Endothelial cell of umbilical vein (primary cell): ENCODE measurements around the gene MATK. TPM values are rescaled to one million over a fixed set of nuclear protein-coding genes. Genes with fewer than 3 reads are reported as not detected.

ENCODE experiments used
- BruUV-seq: library from RNA; stranded (reverse); fragments of 400-500 nt; replicated peaks from 2 replicates; lab custom pipeline; 2021; lab: Mats Ljungman, UMichigan
- CTCF ChIA-PET: fragments of 300-600, 350-600 bp; sonication (Branson Sonifier 250); formaldehyde crosslinking; loops from one replicate; lab custom pipeline; 2021; ENCODE audit warnings: antibody characterized with exemption, inconsistent platforms; lab: Charles Lee
- POLR2A ChIA-PET: fragments of 300-600, 350-600 bp; sonication (Branson Sonifier 250); formaldehyde crosslinking; loops from one replicate; lab custom pipeline; 2021; ENCODE audit warnings: antibody characterized with exemption, inconsistent platforms; lab: Charles Lee
- DNase-seq: peaks from one replicate; pipeline ENCODE4 v3.0.0-alpha.2; 2011; ENCODE audit warnings: low read depth, low spot score
- FAIRE-seq: peaks from 2 replicates; lab custom pipeline; 2011; peaks lifted over from hg19 to GRCh38; lab: Jason Lieb, UNC
- H2AFZ ChIP-seq: 2 replicates; pipeline ENCODE4 v1.6.0; 2012; ENCODE audit warnings: low read depth, low read length, control low read depth, inconsistent platforms
- H3K27ac ChIP-seq: 2 replicates; pipeline ENCODE4 v1.5.1; 2011; ENCODE audit warnings: low read depth, mild to moderate bottlenecking, control low read depth, low read length, moderate library complexity; ENCODE audit not compliant: insufficient read depth
- H3K27me3 ChIP-seq, 2 experiments: 2 replicates each; pipeline versions ENCODE4 v1.6.0 to v1.6.1; 2011; ENCODE audit warnings: low read length in 2 of 2, mixed read lengths in 1 of 2; ENCODE audit not compliant: control insufficient read depth in 2 of 2, insufficient read depth in 2 of 2
- H3K36me3 ChIP-seq, 2 experiments: 2 replicates in 1 of 2; 3 replicates in 1 of 2; pipeline ENCODE4 v1.5.1; 2011; ENCODE audit warnings: low read length in 2 of 2, mild to moderate bottlenecking in 1 of 2, moderate library complexity in 1 of 2; ENCODE audit not compliant: control insufficient read depth in 2 of 2, insufficient read depth in 2 of 2; ENCODE audit errors: extremely low read depth in 1 of 2
- H3K4me1 ChIP-seq: 3 replicates; pipeline ENCODE4 v1.5.1; 2011; ENCODE audit warnings: mild to moderate bottlenecking, low read length; ENCODE audit not compliant: control insufficient read depth, insufficient read depth; ENCODE audit errors: extremely low read depth
- H3K4me2 ChIP-seq: 2 replicates; pipeline ENCODE4 v1.6.1; 2011; ENCODE audit warnings: low read length, control low read depth, mixed read lengths; ENCODE audit not compliant: insufficient read depth
- H3K4me3 ChIP-seq, 3 experiments: fragments of 200-600 bp in 1 of 3; sonication (generic), shearing (Covaris generic) in 1 of 3; replicated peaks in 1 of 3; 2 replicates each; pipeline ENCODE4 v1.5.1; 2011 to 2016; ENCODE audit warnings: control low read depth in 3 of 3, low read length in 3 of 3, mild to moderate bottlenecking in 2 of 3, inconsistent platforms in 1 of 3, low read depth in 1 of 3, moderate library complexity in 1 of 3; ENCODE audit not compliant: insufficient read depth in 1 of 3
- H3K79me2 ChIP-seq: 2 replicates; pipeline ENCODE4 v1.6.0; 2012; ENCODE audit warnings: low read length, inconsistent platforms; ENCODE audit not compliant: control insufficient read depth, insufficient read depth
- H3K9ac ChIP-seq: replicated peaks from 2 replicates; pipeline ENCODE3; 2011; ENCODE audit warnings: low read length, control low read depth; ENCODE audit not compliant: insufficient read depth; ENCODE audit errors: extremely low read depth
- H3K9me1 ChIP-seq: replicated peaks from 3 replicates; pipeline ENCODE4 v1.6.0; 2011; ENCODE audit warnings: mild to moderate bottlenecking, low read length; ENCODE audit not compliant: control insufficient read depth, insufficient read depth; ENCODE audit errors: extremely low read depth
- H3K9me3 ChIP-seq: replicated peaks from 2 replicates; pipeline ENCODE4 v1.5.1; 2012; ENCODE audit warnings: low read length, inconsistent platforms; ENCODE audit not compliant: control insufficient read depth, insufficient read depth
- H4K20me1 ChIP-seq: replicated peaks from 2 replicates; pipeline ENCODE3; 2011; ENCODE audit warnings: mild to moderate bottlenecking, low read length; ENCODE audit not compliant: control insufficient read depth, insufficient read depth; ENCODE audit errors: extremely low read depth
- CTCF ChIP-seq, 2 donors: IDR thresholded peaks; 1 replicate in 1 of 2; 2 replicates in 1 of 2; pipeline ENCODE4 v1.5.1; 2011; ENCODE audit warnings: low read length in 2 of 2, mild to moderate bottlenecking in 2 of 2, moderate library complexity in 2 of 2, control low read depth in 1 of 2, inconsistent platforms in 1 of 2, low read depth in 1 of 2; ENCODE audit not compliant: insufficient read depth in 1 of 2; ENCODE audit errors: extremely low read depth in 1 of 2
- EZH2 ChIP-seq: IDR thresholded peaks from 2 replicates; pipeline ENCODE4 v1.6.1; 2012; ENCODE audit warnings: borderline replicate concordance, low read depth, mild to moderate bottlenecking, moderate library complexity, low read length, inconsistent platforms; ENCODE audit not compliant: severe bottlenecking
- FOS ChIP-seq: IDR thresholded peaks from 2 replicates; pipeline ENCODE4 v1.6.1; 2011; ENCODE audit warnings: mild to moderate bottlenecking, low read length, moderate library complexity, borderline replicate concordance; ENCODE audit not compliant: insufficient read depth
- GATA2 ChIP-seq: IDR thresholded peaks from 2 replicates; pipeline ENCODE4 v1.7.0; 2011; ENCODE audit warnings: low read depth, mild to moderate bottlenecking, moderate library complexity, mixed read lengths, low read length; ENCODE audit not compliant: insufficient read length, insufficient read depth
- JUN ChIP-seq: IDR thresholded peaks from 2 replicates; pipeline ENCODE4 v1.6.1; 2011; ENCODE audit warnings: borderline replicate concordance, low read depth; ENCODE audit not compliant: insufficient read length, insufficient read depth
- MAX ChIP-seq: IDR thresholded peaks from 2 replicates; pipeline ENCODE4 v1.6.1; 2011; ENCODE audit not compliant: insufficient read depth, insufficient read length
- MYC ChIP-seq: IDR thresholded peaks from one replicate; pipeline ENCODE4 v1.6.1; 2011; ENCODE audit warnings: mild to moderate bottlenecking, low read depth, low read length
- POLR2A ChIP-seq: IDR thresholded peaks from 2 replicates; pipeline ENCODE4 v1.6.1; 2012; ENCODE audit warnings: low read depth, mild to moderate bottlenecking, control low read depth, low read length
- POLR2AphosphoS5 ChIP-seq: IDR thresholded peaks from 2 replicates; pipeline ENCODE4 v1.6.1; 2012; ENCODE audit warnings: low read depth, mild to moderate bottlenecking, control low read depth, low read length, moderate library complexity; ENCODE audit not compliant: insufficient read depth
- dilution Hi-C: fragments of 300-500 bp; cut with MboI; formaldehyde crosslinking; loops from one replicate; pipeline ENCODE4 v1.15.0; 2019; ENCODE audit warnings: low sequenced_read_pairs; ENCODE audit not compliant: extremely low pct_ligation_motif_present
- intact Hi-C: fragments of 100-400 bp; cut with micrococcal nuclease; formaldehyde crosslinking; loops from one replicate; pipeline ENCODE4 v1.10.0; 2022
- polyA plus RNA-seq, 4 experiments: library from polyadenylated mRNA; depleted of rRNA in 3 of 4; stranded (reverse) in 3 of 4; unstranded in 1 of 4; fragments of >200 nt; gene quantifications; 2 replicates each; pipeline versions ENCODE4 v1.2.1 to v1.2.3, GENCODE V29; 2011 to 2012; ENCODE audit warnings: missing spikeins in 1 of 4
- total RNA-seq: library from RNA; stranded (reverse); gene quantifications from 2 replicates; pipeline ENCODE4 v1.2.3, GENCODE V29; 2021

Gene MATK
- total and polyA plus RNA-seq, 2 donors (not counting 3 experiments of a cell fraction or from before 2014, with no cell fraction given) = not detected

- Histone ChIP-seq H3K9me3 (no peaks in the 10 kb centered on the region), H3K79me2 (no peaks in the 10 kb centered on the region), H2AFZ (no peak overlapping the region), H3K27ac (no peak overlapping the region), H3K9ac (no peak overlapping the region), H3K36me3 (no peaks in the 10 kb centered on the region), H3K4me1 (no peaks in the 10 kb centered on the region), H3K27me3 (no peaks in the 10 kb centered on the region), H3K4me2 (no peak overlapping the region), H3K9me1 (no peaks in the 10 kb centered on the region), H4K20me1 (no peaks in the 10 kb centered on the region), H3K4me3 (no peak overlapping the region)
- intact Hi-C loops (no loop called here), dilution Hi-C loops (no loop called here)
- CTCF ChIA-PET = no interaction called here
- DNase-seq (no peak), FAIRE-seq (no peak)
- POLR2A ChIA-PET = no interaction called here
- no peak for TF ChIP-seq MAX
- no TSS peak for BruUV-seq
Observed at GRCh38 chr19:3737487-3738205, 48.5 kb downstream of the MATK start.

GRCh38 chr19:3736106-3736724 is 50.0 kb downstream of the MATK start:
- no peak overlapping the region for H2AFZ ChIP-seq
- H3K9me3 ChIP-seq = no peaks in the 10 kb centered on the region
- FAIRE-seq = no peak
- dilution Hi-C loops = no loop called here
- H3K27me3 ChIP-seq = no peaks in the 10 kb centered on the region
- no peaks in the 10 kb centered on the region for H3K4me1 ChIP-seq
- no peak for DNase-seq
- CTCF ChIA-PET = no interaction called here
- H3K79me2 ChIP-seq = no peaks in the 10 kb centered on the region
- H3K9me1 ChIP-seq = no peaks in the 10 kb centered on the region
- TF ChIP-seq EZH2 (no peak), MAX (no peak), MYC (no peak), POLR2A (no peak), GATA2 (no peak), POLR2AphosphoS5 (no peak), CTCF (IDR thresholded peaks at IDR 0.05; ENCODE audit: extremely low read depth in 1 of 2, insufficient read depth in 1 of 2, low read depth in 1 of 2, low read length in 2 of 2) (no peak), JUN (no peak), FOS (no peak)
- no peak overlapping the region for H3K27ac ChIP-seq
- no peaks in the 10 kb centered on the region for H3K36me3 ChIP-seq
- H3K9ac ChIP-seq = no peak overlapping the region
- no peak overlapping the region for H3K4me2 ChIP-seq
- no peak overlapping the region for H3K4me3 ChIP-seq
- BruUV-seq = no TSS peak
- POLR2A ChIA-PET = no interaction called here
- intact Hi-C loops = no loop called here
- no peaks in the 10 kb centered on the region for H4K20me1 ChIP-seq
